NCI-H345 treated with DMSO at 0.1 percent for 48 hours (cell line): Measurements from ENCODE around the gene LRRC41.

Source experiments
- DNase-seq: peaks from one replicate; lab custom pipeline; 2025; ENCODE audit not compliant: unreplicated experiment; lab: John Stamatoyannopoulos, UW

LRRC41 gene

GRCh38 chr1:46288485-46289133, 14.8 kb downstream of the LRRC41 start:
- no peak for DNase-seq

GRCh38 chr1:46285730-46286477, 17.5 kb downstream of the LRRC41 start:
- peak; percentile 49 for DNase-seq

- peak; percentile 42 for DNase-seq
These were observed 18.5 kb downstream of the LRRC41 start for GRCh38 chr1:46284597-46285564.

GRCh38 chr1:46284058-46284457, 19.4 kb downstream of the LRRC41 start:
- DNase-seq, result no peak

DNA sequence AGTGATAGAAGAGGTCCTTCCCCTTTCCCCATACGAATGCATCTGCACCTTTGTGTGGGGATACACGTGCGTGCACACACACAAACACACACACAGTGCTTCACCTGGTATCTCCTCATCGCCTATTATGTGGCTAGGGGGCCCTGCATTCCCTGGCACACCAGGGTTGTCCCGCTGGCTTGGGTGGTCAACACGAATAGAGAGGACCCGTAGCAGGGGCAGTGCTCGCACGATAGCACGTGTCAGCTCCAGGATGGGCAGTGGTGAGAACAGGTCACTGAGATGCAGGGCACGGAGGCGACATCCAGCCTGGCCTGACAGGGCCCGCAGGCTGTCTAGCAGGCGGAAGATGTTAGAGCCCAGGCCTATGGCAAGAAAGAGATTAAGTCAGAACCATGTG, 22.4 kb downstream of the LRRC41 start:
- DNase-seq, result no peak

GRCh38 chr1:46280092-46280491, 23.3 kb downstream of the LRRC41 start:
- DNase-seq, result no peak

DNA sequence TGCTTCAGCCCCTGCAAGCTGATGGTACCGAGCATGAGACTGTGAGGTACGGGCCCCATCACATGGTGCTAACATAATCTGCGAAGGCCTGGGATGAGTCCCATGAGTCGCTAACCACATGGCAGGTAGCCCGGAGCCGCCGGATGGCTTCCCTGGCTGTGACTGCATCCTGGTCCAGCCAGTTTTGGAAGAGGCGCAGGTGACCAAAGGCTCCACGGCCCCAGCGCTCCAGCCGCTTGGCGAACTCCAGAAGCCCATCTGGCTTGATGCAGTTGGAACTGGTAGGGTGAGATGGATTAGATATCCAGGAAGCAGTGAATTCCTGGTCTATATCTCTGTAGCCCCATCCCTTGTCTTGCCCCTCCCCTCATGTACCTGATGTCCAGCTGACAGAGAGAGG, 24.6 kb downstream of the LRRC41 start:
- DNase-seq, result no peak

DNA sequence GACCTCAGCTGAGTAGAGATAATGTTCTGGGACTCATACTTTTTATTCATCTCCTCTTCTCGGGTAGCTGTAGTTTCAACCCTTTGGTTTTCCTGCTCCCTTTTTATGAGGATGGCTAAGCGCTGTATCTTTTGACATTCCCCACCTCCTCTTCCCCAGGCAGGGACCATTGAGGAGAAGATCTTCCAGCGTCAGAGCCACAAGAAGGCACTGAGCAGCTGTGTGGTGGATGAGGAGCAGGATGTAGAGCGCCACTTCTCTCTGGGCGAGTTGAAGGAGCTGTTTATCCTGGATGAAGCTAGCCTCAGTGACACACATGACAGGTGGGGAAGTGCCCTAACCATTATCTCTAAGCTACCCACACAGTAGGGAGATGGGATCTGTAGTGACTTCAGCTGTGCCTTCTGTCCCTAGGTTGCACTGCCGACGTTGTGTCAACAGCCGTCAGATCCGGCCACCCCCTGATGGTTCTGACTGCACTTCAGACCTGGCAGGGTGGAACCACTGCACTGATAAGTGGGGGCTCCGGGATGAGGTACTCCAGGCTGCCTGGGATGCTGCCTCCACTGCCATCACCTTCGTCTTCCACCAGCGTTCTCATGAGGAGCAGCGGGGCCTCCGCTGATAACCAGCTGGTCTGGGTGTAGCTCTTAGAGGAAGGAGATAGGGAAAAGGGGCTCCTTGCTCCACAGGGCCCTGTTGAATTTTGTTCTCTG, 25.6 kb downstream of the LRRC41 start:
- DNase-seq, result peak; percentile 5

- DNase-seq, result no peak
These were observed 28.4 kb downstream of the LRRC41 start for GRCh38 chr1:46275030-46275337.

- no peak for DNase-seq
These were observed 29.0 kb downstream of the LRRC41 start for GRCh38 chr1:46274225-46275029.

DNA sequence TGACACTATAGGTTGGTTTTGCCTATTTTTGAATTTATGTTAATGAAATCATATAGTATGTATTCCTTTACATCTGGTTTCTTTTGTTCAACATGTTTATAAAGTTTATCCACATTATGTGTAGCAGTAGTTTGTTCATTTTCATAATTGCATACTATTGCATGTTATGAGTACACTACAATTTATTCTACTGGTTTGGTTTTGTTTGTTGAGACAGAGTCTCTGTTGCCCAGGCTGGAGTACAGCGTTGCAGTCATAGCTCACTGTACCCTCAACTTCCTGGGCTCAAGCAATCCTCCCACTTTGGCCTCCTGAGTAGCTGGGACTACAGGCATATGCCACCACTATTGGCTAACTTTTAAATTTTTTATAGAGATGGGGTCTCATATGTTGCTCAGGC, 34.8 kb downstream of the LRRC41 start:
- DNase-seq, result no peak

DNA sequence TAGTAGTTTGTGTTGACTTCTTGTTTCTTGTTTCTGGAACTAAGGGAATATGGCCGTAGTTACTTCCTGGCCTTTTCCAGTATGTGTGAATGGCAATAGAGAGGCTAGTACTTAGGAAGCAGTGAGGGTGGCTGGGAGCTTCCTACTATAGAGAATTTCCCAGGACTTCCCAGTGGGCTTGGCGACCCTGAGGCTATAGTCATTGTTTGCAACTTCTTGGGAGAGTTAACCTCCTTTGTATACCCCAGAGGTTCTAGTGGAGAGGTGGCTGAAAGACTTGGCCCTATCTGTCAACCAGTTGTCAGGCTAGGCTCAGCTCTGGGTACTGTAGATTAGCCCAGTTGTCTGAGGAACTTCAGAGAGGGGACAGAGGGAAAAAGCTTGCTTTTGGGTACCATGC, 40.3 kb downstream of the LRRC41 start:
- DNase-seq, result no peak

GRCh38 chr1:46262508-46262907, 40.9 kb downstream of the LRRC41 start:
- no peak for DNase-seq

DNA sequence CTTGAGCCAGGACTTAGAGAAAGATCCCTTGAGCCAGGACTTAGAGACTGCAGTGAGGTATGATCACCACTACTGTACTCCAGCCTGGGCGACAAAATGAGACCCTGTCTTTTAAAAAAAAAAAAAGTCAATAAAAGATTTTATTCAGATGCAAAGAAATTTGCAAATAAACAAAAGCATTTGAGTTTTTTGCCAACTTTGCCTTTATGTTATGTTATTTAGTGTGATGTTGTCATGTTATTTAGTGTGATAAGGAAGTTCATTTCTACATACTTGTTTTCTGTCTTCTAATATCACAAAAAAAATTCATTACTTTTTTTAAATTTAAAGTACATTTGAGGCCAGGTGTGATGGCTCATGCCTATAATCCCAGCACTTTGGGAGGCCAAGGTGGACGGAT, 46.9 kb downstream of the LRRC41 start:
- DNase-seq, result no peak

DNA sequence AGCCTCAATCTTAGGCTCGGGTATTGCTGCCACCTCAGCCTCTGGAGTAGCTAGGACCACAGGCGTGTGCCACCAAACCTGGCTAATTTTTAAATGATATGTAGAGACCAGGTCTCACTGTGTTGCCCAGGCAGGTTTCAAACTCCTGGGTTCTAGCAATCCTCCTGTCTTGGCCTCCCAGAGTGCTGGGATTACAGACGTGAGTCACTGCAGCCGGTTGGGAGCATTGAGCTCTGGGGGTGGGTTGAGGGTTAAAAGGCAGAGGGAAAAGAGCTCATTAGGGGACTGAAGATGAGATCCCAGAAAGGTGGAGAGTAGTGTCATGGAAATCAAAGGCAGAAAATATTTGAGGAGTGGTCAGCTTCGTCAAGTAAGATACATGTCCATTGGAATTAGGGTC, 48.7 kb downstream of the LRRC41 start:
- DNase-seq, result no peak

- peak; percentile 25 for DNase-seq
These were observed 55.1 kb downstream of the LRRC41 start for GRCh38 chr1:46248122-46248920.

DNA sequence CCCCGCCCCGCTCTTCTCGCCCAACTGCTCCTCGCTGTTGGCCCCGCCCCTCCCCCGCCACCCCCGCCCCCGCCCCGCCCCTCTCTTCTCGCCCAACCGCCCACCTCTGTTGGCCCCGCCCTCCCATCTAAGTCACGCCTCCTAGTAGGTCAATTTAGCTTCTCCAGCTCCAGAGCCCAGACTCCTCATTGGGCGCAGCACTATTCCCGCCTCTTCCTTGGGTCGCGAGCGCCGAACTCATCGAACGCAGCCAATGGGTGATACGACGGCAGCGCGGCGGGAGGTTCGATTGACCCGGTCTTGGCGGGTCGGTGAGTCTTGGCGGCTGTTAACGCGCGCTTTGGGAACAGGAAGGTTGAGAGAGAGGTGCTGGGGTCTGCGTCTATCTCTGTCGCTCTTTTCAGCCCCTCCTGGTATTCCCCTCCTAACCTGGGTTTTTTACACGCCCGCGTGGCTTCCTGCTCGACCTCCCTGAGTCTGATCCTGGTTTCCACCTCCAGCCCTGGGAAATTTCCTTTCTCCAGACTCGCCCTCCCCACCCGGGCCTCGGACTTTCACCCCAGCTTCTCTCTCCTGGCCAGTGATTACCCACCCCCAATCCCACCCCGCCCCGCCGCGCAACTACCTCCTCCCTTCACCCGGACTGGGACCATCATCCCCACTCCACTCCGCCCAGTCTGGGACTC, 55.8 kb downstream of the LRRC41 start, which contains the start of gene RAD54L:
Gene RAD54L, plus strand, starts transcription at position 328 of the 686 bp plus-strand sequence. CDS start 643 bp downstream, outside the sequence.
- peak; percentile 96 for DNase-seq

GRCh38 chr1:46246548-46247435, 56.6 kb downstream of the LRRC41 start:
- peak; percentile 51 for DNase-seq
